Loucy (cell line): Measurements from ENCODE around the gene CHCHD6.

Experiments
- H2AFZ ChIP-seq: fragments of 200-600 bp; sonication (generic); 2 replicates; pipeline ENCODE4 v1.6.0; 2016; ENCODE audit warnings: antibody characterized with exemption, mild to moderate bottlenecking, low read length, moderate library complexity
- H3F3A ChIP-seq: fragments of 200-600 bp; 2 replicates; pipeline ENCODE4 v1.6.0; 2016; ENCODE audit warnings: antibody characterized with exemption, low read depth, mild to moderate bottlenecking
- H3K27me3 ChIP-seq: fragments of 200-600 bp; sonication (generic); 2 replicates; pipeline ENCODE4 v1.6.1; 2014; ENCODE audit warnings: low read length, mild to moderate bottlenecking; ENCODE audit not compliant: insufficient read depth, poor library complexity, severe bottlenecking
- H3K36me3 ChIP-seq: fragments of 200-600 bp; sonication (generic); 2 replicates; pipeline ENCODE4 v1.6.1; 2016; ENCODE audit warnings: low read length; ENCODE audit not compliant: insufficient read depth
- H3K4me1 ChIP-seq: fragments of 200-600 bp; sonication (generic); 2 replicates; pipeline ENCODE4 v1.5.1; 2014; ENCODE audit warnings: low read length, mild to moderate bottlenecking; ENCODE audit not compliant: insufficient read depth, poor library complexity, severe bottlenecking
- H3K4me2 ChIP-seq: fragments of 200-600 bp; sonication (generic); 2 replicates; pipeline ENCODE4 v1.6.0; 2014; ENCODE audit warnings: antibody characterized with exemption, low read length, low read depth, mild to moderate bottlenecking; ENCODE audit not compliant: poor library complexity, severe bottlenecking
- H3K4me3 ChIP-seq: fragments of 200-600 bp; sonication (generic); 2 replicates; pipeline ENCODE4 v1.5.1; 2014; ENCODE audit warnings: low read length, mild to moderate bottlenecking, mixed read lengths; ENCODE audit not compliant: poor library complexity, severe bottlenecking
- H3K79me2 ChIP-seq: fragments of 200-600 bp; sonication (generic); 2 replicates; pipeline ENCODE4 v1.6.1; 2014; ENCODE audit warnings: low read length; ENCODE audit not compliant: insufficient read depth
- H3K9ac ChIP-seq: fragments of 200-600 bp; sonication (generic); 2 replicates; pipeline ENCODE4 v1.6.0; 2014; ENCODE audit warnings: mild to moderate bottlenecking, low read depth, low read length, moderate library complexity; ENCODE audit not compliant: poor library complexity, severe bottlenecking
- H3K9me2 ChIP-seq: fragments of 200-600 bp; sonication (generic); replicated peaks from 2 replicates; pipeline ENCODE4 v1.6.1; 2016; ENCODE audit warnings: low read depth, low read length, mixed read lengths
- H3K9me3 ChIP-seq: fragments of 200-600 bp; sonication (generic); 2 replicates; pipeline ENCODE4 v1.6.1; 2014; ENCODE audit warnings: mild to moderate bottlenecking, antibody characterized with exemption, low read length, low read depth; ENCODE audit not compliant: insufficient read depth
- H4K20me1 ChIP-seq: fragments of 200-600 bp; sonication (generic); 2 replicates; pipeline ENCODE4 v1.6.0; 2014; ENCODE audit warnings: antibody characterized with exemption, low read length, mild to moderate bottlenecking; ENCODE audit not compliant: insufficient read depth, poor library complexity, severe bottlenecking
- EZH2phosphoT487 ChIP-seq: fragments of 200-600 bp; IDR thresholded peaks from 2 replicates; pipeline ENCODE4 v1.6.1; 2018; ENCODE audit warnings: antibody characterized with exemption, mild to moderate bottlenecking, moderate library complexity, borderline replicate concordance
- TF ChIP-seq, protein P1 (sequence below): fragments of 200-600 bp; sonication (generic); conservative IDR thresholded peaks from 2 replicates; pipeline ENCODE4 v1.5.1; 2014; ENCODE audit warnings: mild to moderate bottlenecking, antibody characterized with exemption, low read length

The CHCHD6 gene

DNA sequence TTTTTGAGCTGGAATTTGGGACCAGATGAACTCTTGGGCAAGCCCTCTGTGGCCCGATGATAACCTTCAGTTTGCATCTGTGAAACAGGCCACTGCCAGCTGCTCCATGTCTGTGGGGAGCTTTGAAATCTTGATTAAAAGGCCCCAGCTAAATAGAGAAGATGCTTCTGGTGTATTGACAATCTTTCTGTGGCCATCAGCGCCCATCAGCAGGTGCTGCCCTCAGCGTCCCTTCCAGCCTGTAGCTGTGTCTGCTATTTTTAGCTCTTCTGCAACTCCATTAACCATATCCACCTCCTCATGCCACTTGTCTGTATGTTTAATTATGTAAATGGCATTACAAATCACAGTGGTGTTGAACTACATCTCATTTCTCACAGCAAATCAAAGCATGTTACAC is 54.0 kb downstream of the CHCHD6 start:
- Histone ChIP-seq H3K79me2 (no peaks in the 10 kb centered on the region), H3K36me3 (no peaks in the 10 kb centered on the region; the same call in 1 of the 2 replicates), H3K4me3 (no peak overlapping the region), H3K4me2 (no peak overlapping the region), H3K9me2 (no peaks in the 10 kb centered on the region), H3K4me1 (peaks cover 6% of the 10 kb centered on the region), H3K9me3 (no peaks in the 10 kb centered on the region), H3K9ac (no peak overlapping the region), H3K27me3 (no peaks in the 10 kb centered on the region), H2AFZ (no peak overlapping the region), H3F3A (no peaks in the 10 kb centered on the region), H4K20me1 (no peaks in the 10 kb centered on the region)
- no peak for TF ChIP-seq EZH2phosphoT487
- TF ChIP-seq, protein P1, sequence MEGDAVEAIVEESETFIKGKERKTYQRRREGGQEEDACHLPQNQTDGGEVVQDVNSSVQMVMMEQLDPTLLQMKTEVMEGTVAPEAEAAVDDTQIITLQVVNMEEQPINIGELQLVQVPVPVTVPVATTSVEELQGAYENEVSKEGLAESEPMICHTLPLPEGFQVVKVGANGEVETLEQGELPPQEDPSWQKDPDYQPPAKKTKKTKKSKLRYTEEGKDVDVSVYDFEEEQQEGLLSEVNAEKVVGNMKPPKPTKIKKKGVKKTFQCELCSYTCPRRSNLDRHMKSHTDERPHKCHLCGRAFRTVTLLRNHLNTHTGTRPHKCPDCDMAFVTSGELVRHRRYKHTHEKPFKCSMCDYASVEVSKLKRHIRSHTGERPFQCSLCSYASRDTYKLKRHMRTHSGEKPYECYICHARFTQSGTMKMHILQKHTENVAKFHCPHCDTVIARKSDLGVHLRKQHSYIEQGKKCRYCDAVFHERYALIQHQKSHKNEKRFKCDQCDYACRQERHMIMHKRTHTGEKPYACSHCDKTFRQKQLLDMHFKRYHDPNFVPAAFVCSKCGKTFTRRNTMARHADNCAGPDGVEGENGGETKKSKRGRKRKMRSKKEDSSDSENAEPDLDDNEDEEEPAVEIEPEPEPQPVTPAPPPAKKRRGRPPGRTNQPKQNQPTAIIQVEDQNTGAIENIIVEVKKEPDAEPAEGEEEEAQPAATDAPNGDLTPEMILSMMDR, result no peak

- TF ChIP-seq EZH2phosphoT487, result no peak
- TF ChIP-seq, protein P1, result no peak
- H3K4me1 ChIP-seq, result peaks cover 6% of the 10 kb centered on the region
- H3K27me3 ChIP-seq, result no peaks in the 10 kb centered on the region
- H3K79me2 ChIP-seq, result no peaks in the 10 kb centered on the region
- H3K36me3 ChIP-seq, result no peaks in the 10 kb centered on the region; the same call in 1 of the 2 replicates
- H3K9me2 ChIP-seq, result no peaks in the 10 kb centered on the region
- no peaks in the 10 kb centered on the region for H3K9me3 ChIP-seq
- no peaks in the 10 kb centered on the region for H3F3A ChIP-seq
- H3K4me2 ChIP-seq, result no peak overlapping the region
- no peak overlapping the region for H3K9ac ChIP-seq
- no peaks in the 10 kb centered on the region for H4K20me1 ChIP-seq
- no peak overlapping the region for H3K4me3 ChIP-seq
- H2AFZ ChIP-seq, result no peak overlapping the region
Observed at GRCh38 chr3:126758882-126759281, 54.8 kb downstream of the CHCHD6 start.

DNA sequence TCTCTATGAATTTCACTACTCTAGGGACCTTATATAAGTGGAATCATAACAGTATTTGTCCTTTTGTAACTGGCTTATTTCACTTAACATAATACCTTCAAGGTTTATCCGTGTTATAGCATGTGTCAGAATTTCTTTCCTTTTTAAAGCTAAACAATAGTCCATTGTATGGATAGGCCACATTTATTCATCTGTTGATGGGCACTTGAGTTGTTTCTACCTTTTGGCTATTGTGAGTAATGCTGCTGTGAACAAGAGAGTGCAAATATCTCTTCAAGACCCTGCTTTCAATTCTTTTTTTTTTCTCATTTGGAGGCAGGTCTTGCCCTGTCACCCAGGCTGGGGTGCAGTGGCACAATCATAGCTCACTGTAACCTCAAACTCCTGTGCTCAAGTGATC is 56.5 kb downstream of the CHCHD6 start:
- Histone ChIP-seq H3K9me3 (no peaks in the 10 kb centered on the region), H3K27me3 (no peaks in the 10 kb centered on the region), H4K20me1 (no peaks in the 10 kb centered on the region), H3K9ac (no peak overlapping the region), H3K36me3 (no peaks in the 10 kb centered on the region; the same call in 1 of the 2 replicates), H3K79me2 (no peaks in the 10 kb centered on the region), H3K4me3 (no peak overlapping the region), H3K4me2 (no peak overlapping the region), H3K4me1 (peaks cover 6% of the 10 kb centered on the region), H2AFZ (no peak overlapping the region), H3K9me2 (no peaks in the 10 kb centered on the region), H3F3A (no peaks in the 10 kb centered on the region)
- no peak for TF ChIP-seq EZH2phosphoT487
- TF ChIP-seq, protein P1, result no peak
